ENCODE measurements around the gene PCSK6.

PCSK6 gene

DNA sequence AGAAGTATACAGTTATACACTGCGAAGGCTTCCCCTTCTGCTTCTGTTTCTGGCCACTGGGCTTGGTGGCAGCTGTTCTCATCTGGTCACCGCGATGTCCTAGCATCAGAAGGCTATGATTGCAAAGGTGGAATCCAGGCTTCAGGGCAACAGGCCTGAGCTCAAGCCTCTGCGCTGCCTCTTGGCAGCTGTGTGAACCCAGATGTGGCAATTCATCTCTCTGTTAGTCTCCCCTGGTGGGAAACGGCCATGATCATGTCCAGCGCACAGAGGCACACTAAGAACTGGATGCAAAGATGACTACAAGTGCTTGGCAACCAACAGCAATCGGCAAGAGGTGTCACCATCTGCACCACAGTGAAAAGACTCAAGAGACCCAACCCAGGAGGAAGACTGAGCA lies 78.9 kb downstream of the PCSK6 start:
- CTCF ChIA-PET, result no interaction called here
- POLR2A ChIA-PET, result no interaction called here

DNA sequence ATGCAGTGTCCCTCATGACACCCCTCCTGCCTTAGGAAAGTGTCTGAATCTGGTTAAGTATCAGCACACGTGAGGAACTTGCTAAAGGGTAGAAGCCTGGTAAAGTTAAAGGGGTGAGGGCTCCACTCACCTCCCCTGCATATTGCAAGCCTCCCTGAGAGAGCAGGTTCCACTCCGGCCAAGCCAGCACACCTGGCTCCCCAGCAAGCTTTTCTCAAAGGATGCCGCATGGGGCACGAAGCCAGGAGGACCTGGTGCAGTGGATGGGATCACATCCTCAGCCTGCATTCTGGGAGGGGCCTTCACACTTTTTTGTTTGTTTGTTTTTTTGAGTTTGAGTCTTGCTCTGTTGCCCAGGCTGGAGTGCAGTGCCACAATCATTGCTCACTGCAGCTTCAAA lies 79.9 kb downstream of the PCSK6 start:
- DNase-seq (ENCODE audit: low read depth, low spot score), result no peak
- ChIA-PET CTCF (no interaction called here), POLR2A (no interaction called here)
- H3K4me3 ChIP-seq (ENCODE audit: low read depth, low read length), result no peak overlapping the region
- TF ChIP-seq, protein P1, sequence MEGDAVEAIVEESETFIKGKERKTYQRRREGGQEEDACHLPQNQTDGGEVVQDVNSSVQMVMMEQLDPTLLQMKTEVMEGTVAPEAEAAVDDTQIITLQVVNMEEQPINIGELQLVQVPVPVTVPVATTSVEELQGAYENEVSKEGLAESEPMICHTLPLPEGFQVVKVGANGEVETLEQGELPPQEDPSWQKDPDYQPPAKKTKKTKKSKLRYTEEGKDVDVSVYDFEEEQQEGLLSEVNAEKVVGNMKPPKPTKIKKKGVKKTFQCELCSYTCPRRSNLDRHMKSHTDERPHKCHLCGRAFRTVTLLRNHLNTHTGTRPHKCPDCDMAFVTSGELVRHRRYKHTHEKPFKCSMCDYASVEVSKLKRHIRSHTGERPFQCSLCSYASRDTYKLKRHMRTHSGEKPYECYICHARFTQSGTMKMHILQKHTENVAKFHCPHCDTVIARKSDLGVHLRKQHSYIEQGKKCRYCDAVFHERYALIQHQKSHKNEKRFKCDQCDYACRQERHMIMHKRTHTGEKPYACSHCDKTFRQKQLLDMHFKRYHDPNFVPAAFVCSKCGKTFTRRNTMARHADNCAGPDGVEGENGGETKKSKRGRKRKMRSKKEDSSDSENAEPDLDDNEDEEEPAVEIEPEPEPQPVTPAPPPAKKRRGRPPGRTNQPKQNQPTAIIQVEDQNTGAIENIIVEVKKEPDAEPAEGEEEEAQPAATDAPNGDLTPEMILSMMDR (IDR thresholded peaks at IDR 0.05; ENCODE audit: insufficient read depth, low read length, missing control alignments), result no peak

More for the DNA sequence above, 78.9 kb downstream of the PCSK6 start:
- H3K4me3 ChIP-seq (ENCODE audit: low read depth, low read length), result no peak overlapping the region
- no peak for DNase-seq (ENCODE audit: low read depth, low spot score)
- TF ChIP-seq, protein P1 (IDR thresholded peaks at IDR 0.05; ENCODE audit: insufficient read depth, low read length, missing control alignments), result no peak

DNA sequence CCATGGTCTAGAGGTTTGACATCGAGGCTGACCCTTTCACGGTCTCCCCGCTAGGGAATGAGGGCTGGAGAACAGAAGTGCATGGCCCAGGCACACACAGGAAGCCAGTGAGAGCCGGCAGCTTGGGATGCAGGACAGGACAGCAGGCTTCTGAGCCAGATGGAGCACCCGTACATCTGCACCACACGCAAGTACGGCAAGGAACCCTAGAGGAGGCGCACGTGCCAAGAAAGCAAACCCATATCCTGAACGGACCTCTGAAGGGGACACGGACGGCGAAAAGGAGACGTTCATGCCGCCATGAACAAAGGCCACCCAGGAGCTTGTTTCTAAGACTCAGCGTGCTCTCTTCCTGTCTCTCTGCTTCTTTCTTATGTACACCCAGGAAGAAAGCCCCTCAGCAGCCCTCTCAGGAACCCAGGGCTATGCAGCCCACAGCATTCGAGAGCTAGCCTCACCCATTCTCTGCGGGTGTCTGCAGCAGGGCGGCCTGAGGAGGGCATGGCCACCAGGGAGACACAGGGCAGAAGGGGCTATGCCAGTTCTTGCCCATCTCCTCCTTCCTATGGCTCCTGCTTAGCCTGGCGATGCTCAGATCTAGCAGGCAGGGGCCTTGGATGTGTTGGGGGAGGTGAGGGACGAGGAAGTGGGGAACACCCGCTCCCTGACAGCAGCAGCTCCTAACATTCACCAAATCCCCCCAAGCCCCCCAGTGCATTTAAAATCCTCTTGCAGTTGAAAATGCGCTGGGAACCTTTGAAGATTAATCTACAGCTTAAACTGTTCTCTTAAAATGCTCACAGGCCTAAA lies 81.3 kb downstream of the PCSK6 start:
- TF ChIP-seq, protein P1 (IDR thresholded peaks at IDR 0.05; ENCODE audit: insufficient read depth, low read length, missing control alignments), result no peak
- ChIA-PET POLR2A (no interaction called here), CTCF (no interaction called here)

DNA sequence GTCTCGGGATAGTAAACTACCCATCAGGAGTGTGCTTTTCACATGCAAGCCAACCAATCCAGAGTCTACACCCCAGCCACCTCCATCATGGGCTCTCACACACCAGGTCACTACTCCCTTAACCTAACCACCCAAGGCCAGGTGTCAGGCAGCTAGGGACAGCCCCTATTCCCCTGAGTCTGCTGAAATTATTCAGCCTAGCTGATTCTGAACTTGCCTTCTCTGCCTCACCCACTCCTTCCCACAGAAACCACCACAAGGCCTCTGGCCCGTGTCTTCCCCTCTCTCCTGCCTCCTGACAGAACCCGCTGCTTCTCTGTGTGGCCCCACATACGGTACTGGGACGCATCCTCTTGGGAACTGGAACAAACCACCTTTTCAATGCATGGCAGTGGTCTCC lies 82.1 kb downstream of the PCSK6 start:
- TF ChIP-seq, protein P1 (IDR thresholded peaks at IDR 0.05; ENCODE audit: insufficient read depth, low read length, missing control alignments), result no peak
- ChIA-PET POLR2A (no interaction called here), CTCF (no interaction called here)
- H3K4me3 ChIP-seq (ENCODE audit: low read depth, low read length), result no peak overlapping the region
- no peak for DNase-seq (ENCODE audit: low read depth, low spot score)

More for the DNA sequence above, 81.3 kb downstream of the PCSK6 start:
- H3K4me3 ChIP-seq (ENCODE audit: low read depth, low read length), result no peak overlapping the region
- DNase-seq (ENCODE audit: low read depth, low spot score), result no peak

DNA sequence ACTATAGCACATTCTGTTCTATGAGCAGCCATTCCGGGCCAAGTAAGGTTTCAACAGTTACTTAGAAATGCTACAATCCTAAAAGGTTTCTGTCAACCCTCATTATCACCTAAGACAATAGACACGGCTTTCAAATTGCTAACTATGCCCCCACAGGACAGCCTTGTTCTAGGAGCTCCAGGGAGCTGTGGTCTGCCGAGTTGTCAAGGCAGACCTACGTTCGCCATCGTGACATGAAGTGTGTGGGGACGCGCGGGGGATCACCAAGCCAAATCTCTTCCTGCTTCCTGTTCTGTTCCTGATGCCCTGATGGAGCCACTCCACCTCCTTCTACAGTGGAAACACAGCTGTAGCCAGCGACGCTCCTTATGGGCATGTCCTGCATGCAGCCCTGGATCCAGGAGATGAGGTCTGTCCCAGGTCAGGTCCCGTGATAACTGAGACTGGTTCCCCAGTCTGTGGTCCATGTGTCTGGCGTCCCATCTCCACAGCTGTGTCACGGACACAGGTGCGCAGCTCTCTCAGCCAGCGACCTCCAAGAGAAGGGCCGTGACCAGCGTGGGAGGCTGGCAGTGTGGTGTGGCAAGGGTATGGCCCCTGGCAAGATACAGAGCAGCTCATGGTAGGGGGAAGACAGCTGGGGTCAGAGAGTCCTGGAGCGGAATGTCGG lies 82.8 kb downstream of the PCSK6 start:
- DNase-seq (ENCODE audit: low read depth, low spot score), result no peak
- CTCF ChIA-PET, result no interaction called here
- TF ChIP-seq, protein P1 (IDR thresholded peaks at IDR 0.05; ENCODE audit: insufficient read depth, low read length, missing control alignments), result no peak
- H3K4me3 ChIP-seq (ENCODE audit: low read depth, low read length), result no peak overlapping the region
- POLR2A ChIA-PET, result no interaction called here

DNA sequence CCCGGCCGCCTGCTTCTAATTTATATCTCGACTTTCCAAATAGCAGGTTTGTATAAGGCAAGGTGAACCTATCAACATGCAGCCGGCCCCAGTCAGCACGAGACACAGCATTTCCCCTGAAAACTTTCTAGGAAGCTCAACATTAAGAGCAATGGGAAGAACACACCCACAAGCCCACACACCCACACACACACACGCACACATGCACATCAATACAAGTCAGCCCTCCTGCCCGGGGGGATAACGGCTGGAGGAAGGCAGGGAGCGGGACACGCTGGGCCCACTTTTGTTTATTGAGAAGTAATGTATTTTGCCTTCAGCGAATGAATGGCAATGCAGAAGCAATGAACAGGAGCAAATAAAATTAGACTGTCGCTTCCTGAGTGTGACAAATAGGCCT lies 83.5 kb downstream of the PCSK6 start:
- no peak for DNase-seq (ENCODE audit: low read depth, low spot score)
- CTCF ChIA-PET, result no interaction called here
- TF ChIP-seq, protein P1 (IDR thresholded peaks at IDR 0.05; ENCODE audit: insufficient read depth, low read length, missing control alignments), result no peak
- no peak overlapping the region for H3K4me3 ChIP-seq (ENCODE audit: low read depth, low read length)
- POLR2A ChIA-PET, result no interaction called here

Data from AG04449 (cell line).